HG03159 (cell line): ENCODE results near the gene MTUS2.

Source experiments
- ATAC-seq: cut with Tn5 transposase; IDR thresholded peaks from one replicate; pipeline ENCODE4 v1.9.1; 2021; ENCODE audit warnings: mild to moderate bottlenecking, moderate library complexity; ENCODE audit not compliant: unreplicated experiment

Gene MTUS2

DNA sequence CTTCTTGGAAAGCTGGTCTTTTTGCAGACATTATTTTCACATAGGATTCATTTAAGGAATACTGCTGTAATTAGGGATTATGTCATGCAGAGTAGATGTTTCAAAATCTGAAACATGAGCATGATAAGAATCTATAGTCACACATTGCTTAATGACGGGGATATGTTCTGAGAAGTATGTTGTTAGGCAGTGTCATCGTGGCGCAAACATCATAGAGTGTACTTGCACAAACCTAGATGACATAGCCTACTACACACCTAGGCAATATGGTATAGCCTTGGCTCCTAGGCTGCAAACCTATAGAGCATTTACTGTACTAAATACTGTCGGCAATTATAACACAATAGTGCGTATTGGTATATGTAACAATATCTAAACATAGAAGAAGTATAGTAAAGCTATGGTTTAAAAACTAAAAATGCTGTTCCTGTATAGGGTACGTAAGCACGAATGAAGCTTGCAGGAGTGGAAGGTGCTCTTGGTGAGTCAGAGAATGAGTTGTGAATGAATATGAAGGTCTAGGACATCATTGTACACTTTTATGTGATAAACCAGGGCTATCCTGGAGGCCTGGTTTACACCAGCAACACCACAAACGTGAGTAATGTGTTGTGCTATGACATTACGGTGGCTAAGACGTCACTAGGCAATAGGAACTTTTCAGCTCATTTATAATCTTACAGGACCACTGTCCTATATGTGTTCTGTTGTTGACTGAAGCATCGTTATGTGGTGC lies 283.1 kb downstream of the MTUS2 start:
- ATAC-seq: no peak

DNA sequence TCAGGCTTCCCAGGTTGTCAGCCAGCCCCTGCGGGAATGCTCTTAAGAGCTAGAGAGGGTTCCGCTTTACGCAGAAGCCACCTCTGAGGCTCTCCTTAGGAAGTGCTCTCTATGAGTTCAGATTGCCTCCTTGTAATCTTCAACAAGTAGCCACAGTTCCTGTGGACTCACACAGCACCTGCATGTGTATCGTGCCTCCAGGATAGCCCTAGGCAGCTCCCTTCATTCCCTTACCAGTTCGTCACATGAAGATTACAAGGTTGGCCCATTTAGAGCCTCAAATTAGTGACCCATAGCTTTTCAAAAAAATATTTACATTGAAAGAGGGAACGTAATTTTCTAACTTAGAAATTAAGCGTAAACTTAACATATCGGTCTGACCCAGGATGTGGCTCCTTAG lies 284.3 kb downstream of the MTUS2 start:
- ATAC-seq: no peak

DNA sequence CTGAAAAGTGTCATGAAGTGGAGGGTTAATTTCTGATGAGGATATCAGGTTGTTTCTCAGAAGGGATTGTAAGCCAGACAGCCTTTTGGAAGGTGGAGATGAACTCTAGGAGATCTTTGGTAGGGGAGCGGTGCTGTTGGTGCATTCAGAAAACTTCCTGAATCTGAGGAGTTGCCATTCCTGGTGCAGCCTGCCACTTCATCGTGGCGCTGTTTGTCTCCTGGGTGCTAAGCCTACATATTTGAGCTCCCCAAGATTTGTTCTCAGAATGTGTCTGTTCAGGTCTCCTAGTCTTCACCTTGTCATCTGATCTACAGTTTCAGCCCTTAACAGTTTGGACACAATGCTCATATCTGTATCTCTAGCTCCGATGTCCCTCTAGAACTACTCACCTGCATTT lies 285.6 kb downstream of the MTUS2 start:
- no peak for ATAC-seq

DNA sequence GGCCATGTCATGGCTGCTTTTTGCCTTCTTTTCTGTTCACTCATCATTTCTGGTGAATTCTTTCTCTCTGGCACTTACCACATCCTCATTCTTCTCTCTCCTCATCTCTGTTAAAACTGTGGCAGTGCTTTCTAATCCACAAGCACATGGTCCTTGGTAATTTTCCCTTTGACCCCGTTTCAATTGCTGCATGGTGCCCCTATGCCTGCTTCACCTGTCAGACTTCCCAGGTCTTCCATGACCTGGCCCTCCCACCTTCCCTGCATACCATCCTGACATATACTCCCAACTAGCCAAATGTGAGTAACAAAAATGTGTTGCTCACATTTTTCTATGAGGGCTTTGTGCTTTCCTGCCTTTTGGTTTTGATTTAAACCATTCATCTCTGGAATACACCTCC lies 286.5 kb downstream of the MTUS2 start:
- no peak for ATAC-seq

DNA sequence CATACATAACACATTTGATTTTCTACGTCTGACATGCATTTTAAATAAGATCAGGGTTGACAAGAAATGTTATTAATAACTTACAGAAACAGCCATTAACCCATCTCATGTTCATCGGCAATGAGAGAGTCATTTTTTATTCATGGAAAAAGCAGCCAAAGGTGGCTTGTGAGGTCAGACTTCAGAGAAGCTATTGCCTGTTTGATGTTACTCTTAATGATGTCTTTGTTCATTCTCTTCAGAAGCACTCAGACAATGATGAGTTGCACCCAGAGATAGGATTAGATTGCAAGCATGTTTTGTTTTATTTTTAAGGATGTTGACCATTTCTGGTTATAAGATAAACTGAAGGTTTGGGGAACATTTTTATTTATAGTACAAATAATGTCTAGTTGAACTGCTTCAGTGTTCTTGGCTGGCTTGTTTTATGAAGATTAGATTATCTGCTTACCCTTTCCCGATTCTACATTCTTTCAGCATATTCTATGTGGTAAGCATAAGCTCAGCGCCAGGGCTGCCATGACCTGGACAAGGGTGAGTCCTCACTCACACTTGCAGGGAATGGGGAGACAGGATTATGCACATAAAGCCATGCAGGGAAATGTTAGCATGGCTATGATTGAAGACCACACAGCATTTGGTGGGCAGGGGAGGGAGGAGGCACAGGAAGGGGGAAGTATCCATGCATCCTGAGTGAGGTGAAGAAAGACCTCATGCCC lies 288.1 kb downstream of the MTUS2 start:
- no peak for ATAC-seq

DNA sequence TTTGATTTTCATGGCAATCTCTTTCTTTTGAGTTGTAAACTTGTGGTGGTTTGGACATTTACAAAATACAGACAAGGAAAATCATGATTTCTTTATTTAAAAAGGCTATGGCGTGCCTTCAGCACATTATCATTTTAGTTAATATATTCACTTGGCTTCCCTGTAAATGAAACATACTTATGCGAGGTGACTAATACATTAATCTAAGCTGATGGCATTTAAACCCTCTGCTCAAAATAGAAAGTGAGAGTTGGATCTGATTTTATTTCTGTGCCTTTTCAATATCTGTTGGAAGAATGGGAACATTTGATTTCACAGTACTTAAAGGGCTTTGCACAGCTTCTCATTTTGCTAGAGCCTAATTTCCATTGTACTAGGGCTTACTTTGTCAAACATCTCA lies 289.8 kb downstream of the MTUS2 start:
- no peak for ATAC-seq

DNA sequence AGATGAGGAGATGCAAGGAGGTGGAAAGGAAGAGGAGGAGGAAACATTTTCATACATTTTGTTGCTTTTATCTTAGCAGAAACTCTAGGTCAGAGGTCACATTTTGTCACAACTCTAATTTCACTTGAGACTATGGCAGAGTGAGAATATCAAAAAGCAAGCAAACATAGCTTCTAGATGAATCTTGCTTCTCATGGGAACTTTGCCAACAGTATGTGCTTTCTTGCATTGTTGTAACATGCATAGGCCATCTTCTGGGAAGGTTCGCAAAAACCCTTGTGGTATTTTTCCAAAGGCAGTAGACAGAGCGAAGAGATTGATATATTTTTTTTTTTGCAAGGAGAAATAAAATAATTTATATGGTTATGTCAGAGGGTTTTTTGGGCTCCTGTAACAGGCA lies 291.3 kb downstream of the MTUS2 start:
- ATAC-seq: no peak

DNA sequence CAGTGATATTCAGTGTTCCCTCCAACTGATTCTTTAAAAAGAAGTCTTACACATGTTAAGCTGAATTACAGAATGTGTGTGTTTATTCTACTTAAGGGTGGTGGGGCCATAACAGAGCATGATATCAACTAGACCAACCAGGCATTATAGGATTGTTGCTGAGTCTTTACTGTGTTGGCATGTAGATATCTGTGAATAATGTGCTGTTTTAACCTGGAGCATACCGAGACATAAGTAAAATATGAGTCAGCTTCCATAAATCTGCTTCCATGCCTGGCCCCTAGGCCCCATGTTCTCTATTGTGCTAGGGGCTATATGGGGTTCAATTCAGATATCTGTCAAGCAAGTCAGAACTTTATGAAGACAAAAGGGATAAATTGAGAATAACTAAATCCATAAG lies 295.7 kb downstream of the MTUS2 start:
- no peak for ATAC-seq

DNA sequence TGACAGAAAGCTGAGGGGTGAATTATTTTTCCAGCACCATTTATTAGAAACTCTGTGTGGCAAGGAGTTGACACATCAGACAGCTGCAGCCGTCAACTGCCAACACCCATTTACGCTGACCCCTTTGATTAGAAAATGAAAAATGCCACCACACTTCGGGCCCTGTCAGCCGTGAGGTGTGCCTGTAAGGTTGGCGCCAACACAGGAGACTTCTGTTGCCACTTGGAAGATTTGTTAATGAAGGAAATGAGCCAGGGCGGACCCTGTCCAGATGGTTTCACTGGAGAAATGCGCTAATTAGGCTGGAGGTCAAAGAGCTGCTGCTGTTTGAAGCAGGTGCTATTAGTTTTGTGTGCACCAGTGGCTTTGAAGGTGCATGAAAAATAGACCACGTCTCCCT lies 297.5 kb downstream of the MTUS2 start:
- ATAC-seq: no peak

DNA sequence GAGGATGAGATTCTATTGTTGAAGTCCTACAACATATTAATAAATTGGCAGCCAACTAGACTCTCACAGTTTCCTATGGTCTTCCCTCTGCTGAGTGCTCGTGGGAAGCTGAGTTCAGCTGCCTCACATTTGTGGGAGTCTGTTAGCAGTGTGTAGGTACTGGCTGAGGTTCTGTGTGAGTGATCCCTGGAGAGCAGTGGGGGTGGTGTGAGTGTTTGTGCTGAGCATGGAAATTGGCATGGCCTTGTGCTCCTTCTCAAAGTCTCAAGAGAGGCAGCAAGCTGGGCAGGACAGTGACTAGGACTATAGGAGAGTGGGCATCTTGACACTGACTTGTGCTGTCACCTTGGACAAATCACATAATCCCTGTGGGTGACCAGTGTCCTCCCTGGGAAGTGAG lies 298.3 kb downstream of the MTUS2 start:
- no peak for ATAC-seq

DNA sequence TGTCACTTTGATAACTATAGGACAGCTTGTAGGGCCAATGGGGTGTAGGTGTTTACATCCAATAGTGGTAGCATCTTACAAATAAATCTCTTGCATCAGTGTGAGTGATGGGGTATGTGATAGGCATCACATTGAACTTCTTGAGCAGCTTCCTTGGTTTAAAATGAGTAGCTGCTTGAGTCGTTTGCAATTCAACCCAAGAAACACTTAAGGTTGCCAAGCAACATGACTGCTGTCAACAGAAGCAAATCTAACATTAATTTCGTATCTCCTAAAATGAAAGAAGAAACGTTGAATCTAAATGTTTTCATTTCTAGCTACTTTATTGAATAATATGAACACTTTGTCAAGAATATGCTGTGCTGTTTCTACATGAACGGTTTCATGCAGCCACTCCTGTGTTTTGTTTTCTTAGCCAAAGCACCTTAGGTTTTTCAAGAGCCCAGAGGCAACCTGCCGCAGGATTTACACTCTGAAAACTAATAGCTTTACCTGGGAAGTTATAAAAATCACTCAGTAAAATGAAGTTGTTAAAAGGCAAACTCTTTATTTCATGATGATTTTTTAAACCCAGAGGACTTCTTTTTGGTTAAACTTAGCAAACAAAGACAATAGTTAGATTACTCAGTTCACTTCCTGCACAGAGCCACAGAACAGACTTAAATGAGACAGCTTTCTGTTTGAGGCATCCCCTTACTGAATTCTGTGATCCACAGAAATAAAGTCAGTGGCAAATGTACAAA lies 305.2 kb downstream of the MTUS2 start:
- ATAC-seq: peak; percentile 66

DNA sequence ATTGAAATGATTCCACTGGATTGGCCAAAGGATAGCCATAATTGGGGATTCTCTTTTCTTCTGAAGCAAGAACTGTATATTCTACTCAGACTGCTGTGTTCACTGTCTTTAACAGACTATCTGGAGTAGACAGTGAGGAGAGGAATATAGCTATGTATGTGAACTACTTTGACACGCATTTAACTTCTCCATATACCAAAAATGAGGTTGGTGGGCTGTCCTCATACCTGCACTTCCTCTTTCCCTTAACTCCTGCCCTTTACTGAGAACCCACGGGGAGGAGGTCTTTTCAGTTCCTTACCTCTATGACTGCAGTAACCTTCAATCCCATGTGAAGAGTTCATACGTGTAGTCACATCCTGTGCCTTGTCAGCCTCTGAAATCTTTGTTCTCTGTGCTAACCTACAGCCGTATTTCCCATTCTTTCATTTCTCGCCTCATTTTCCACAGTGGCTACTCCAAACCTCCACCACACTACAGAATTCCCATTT lies 305.8 kb downstream of the MTUS2 start:
- ATAC-seq: peak; percentile 68

DNA sequence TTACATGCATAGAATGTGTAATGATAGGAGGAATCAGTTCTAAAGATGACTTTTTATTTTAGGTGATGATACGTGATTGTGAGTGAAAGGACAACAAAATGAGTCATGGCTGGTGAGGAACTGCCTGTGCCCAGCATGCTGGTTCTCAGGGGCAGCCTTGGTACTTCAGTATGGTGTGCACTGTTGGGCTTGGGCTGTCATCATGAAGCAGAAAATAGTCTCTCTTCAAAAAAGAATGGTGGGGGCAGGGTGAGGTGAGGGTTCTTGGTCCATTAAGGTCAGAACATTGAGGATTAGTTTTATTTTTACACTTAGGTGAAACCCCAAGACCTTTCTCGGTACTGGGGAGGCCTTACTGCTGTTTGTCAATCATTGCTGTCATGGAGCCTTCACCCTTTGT lies 309.5 kb downstream of the MTUS2 start:
- ATAC-seq: no peak

DNA sequence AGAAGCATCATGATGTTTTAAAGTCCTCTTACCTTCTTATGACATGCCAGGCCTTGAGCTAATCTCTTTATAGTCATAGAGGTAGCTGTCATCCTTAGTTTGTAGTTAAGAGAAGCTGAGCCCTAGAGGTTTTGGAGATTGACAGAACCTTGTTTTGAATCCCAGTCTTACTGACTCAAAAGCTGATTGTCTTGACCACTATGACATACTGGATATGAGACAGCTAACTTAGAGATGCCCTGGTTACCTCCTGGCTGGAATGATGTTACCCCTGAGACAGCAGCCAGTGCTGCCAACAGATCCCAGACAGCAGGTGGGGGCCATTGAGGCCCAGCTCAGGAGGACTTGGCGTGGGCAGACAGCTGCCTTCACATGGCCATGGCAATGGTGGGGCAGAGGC lies 311.0 kb downstream of the MTUS2 start:
- no peak for ATAC-seq

DNA sequence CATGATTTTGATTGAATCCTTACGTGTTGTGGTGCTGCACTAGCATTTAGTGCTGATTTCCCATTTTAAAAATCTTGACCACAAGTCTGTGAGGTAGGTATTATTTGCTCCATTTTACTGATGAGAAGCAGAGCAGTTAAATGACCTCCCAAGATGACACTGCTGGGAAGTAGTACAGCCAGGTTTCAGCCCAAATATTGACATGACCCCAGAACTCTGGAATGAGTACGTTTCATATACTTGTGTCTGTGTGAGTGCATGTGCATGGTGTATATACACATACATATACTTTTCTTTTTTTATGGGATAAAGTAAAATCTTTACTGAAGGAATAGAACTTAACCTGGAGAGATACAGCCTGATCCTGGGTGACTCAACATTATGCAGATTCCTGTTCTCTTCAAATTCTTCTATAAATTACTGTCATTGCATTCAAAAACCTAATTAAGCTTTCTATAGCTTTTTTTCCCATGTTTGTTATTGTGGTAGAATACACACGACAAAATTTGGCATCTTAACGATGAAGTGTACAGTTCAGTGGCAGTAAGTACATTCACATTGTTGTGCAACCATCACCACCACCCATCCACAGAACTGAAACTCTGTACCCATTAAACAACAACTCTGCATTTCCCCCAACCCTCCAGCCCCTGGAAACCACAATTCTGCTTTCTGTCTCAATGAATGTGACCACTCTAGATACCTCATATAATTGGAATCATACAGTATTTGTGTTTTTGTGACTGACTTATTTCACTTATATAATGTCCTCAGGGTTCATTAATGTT lies 311.9 kb downstream of the MTUS2 start:
- no peak for ATAC-seq

DNA sequence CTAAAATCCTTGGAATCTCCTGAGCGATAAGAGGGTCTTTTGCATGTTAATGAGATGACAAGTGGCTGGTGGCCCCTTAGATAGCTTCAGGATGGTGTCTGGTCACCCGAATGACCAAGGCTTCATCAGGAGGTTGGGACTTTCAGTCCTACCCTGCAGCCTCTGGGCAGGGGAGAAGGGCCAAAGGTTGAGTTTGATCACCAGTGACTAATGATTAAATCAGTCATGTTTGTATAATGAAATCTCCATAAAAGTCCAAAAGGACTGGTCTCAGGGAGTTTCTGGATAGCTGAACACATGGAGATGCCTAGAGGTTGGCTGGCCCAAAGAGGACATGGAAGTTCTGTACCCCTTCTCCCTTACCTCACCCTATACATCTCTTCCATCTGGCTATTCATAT lies 316.2 kb downstream of the MTUS2 start:
- no peak for ATAC-seq

DNA sequence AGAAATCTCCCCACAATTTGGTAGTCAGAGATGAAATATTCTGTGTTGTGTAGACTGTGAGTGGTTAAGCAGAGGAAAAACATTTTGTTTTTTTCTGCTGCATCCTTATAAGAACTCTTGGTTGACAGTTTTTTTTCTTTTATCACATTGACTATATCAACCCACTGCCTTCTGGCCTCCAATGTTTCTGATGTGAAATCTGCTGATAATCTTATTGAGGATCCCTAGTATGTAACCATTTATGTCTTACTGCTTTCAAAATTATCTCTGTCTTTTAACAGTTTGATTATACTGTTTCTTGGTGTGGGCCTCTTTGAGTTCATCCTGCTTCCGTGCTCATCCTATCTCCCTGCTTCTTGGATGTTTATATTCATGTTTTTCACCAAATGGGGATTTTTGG lies 316.9 kb downstream of the MTUS2 start:
- ATAC-seq: no peak

DNA sequence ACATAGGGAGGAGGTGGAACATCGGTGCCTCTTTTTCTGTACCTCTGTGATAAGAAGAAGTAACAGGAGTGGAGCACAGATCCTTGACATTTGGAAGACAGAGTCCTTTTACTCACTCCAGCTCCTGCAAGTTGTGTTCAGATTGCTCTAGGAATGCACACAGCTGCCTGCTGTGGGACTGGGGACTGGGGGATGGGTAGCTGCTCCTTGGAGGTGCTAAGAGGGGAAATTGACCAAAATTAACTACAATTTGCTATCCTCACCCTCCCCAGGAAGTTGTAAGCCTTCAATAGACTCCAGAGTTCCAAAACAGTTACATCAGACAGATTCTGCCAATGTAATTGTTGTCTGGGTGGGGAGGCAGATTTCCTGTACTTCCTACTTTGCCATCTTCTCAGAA lies 317.9 kb downstream of the MTUS2 start:
- no peak for ATAC-seq

DNA sequence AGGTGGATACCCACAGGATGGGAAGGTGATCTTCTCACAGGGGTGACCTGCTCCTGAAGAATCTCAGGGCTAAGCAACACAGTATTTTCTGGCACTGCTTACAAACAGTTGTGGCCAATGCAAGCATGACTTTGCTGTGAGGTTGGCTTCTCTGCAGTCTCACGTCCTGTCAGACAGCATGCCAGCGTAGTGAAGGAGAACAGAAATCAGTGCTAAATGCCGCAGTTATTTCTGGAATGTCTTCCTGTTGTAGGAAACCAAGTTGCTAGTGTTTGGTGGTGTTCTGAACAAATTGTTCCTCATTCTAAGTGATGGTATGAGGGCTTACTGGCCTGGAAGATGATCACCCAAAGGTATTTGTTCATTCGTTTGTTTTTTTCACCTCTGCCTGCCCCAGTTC lies 320.1 kb downstream of the MTUS2 start:
- ATAC-seq: no peak

DNA sequence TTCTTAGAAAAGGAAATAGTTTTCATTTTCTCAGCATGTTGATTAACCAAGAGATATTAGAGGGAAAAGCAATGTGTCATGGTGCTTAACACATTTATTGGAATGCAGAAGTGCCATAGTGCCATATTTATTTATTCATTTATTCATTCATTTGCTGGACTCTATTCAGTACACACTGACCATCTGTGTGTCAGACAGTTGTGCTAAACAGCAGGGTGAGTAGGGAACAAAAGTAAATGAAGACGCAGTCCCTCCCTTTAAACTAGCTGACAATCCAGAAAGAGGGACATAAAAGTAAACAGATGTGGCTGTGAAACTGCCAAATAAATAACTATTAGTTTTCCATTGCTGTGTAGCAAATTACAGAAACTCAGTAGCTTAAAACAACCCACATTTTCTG lies 323.7 kb downstream of the MTUS2 start:
- ATAC-seq: no peak

DNA sequence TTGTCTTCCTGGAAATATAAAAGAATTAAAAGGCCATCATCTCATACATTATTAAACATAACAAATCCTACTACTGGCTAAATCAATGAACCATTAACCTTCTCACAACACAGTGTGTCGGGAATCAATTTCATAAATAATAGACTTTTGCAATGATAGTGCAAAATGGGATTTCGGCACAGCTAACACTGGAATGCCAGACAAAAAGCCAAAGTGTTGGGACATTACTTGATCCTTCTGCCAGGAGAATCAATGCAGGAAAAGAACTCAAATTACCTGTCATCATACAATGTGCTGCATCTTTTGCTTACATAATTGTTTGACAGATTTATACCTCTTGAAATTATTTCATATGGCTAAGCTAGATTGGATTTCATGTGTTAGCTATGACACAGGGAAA lies 334.3 kb downstream of the MTUS2 start:
- ATAC-seq: no peak
